ENCODE data around the gene ENOX2.

- TF ChIP-seq ARNT (IDR thresholded peaks at IDR 0.05) (no peak), SUZ12 (IDR thresholded peaks at IDR 0.05) (no peak), PKNOX1 (IDR thresholded peaks at IDR 0.05) (peak; percentile 41), FOXK2 (IDR thresholded peaks at IDR 0.05) (no peak), CTBP1 (IDR thresholded peaks at IDR 0.05; ENCODE audit: borderline replicate concordance) (no peak), SP1 (IDR thresholded peaks at IDR 0.05) (no peak), TARDBP (IDR thresholded peaks at IDR 0.05) (no peak), FOXA1 (IDR thresholded peaks at IDR 0.05) (no peak)
Measured at GRCh38 chrX:130704053-130705038, 198.7 kb downstream of the ENOX2 start.

All from HEK293T (cell line).